Stimulated activated CD4-positive, alpha-beta T cell treated with anti-CD3 and anti-CD28 coated beads, Interleukin-12 subunit alpha, Interleukin-12 subunit beta, amount 100 ng/mL, for 24 hours (primary cell): ENCODE data around the gene SETD7.

Source experiments
- DNase-seq, 2 experiments: peaks; one replicate each; pipeline ENCODE4 v3.0.0-alpha.2; 2020; ENCODE audit warnings: low read depth in 2 of 2

SETD7 gene

GRCh38 chr4:139556071-139556723, at the start of gene SETD7:
SETD7 (minus strand) TSS chr4:139556219; CDS start chr4:139556137, 82 bp downstream.
- peak; percentile 41 to 54 for DNase-seq

GRCh38 chr4:139605516-139605915, 49.5 kb upstream of the SETD7 start:
- no peak for DNase-seq

GRCh38 chr4:139603576-139604410, 47.8 kb upstream of the SETD7 start:
- DNase-seq = no peak

DNA sequence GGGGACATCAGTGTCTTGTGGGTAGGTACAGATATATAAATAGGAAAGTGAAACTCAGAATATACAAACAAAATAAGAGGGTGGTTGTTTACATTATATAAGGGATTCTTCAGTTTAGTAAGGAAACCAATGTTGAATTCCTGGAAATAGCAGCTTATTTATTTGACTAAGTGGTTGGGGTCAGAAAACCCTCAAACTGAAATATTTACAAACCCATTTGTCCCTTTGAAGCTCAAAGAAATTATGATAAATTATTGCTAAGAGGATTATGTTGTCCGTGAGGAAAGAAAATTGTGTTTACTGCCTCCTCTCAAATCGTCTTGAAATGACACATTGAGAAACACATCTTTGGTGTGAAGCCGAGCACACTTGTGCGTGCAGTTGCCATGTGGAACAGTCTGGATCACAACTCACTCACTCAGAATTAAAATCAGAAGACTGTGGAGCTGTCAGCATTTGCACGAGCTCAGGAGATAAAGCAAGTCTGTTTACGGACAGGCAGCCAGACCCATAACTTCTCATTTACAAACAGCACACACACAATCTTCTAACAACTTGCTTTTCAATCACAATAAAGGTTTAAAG, 46.8 kb upstream of the SETD7 start:
- DNase-seq = no peak

DNA sequence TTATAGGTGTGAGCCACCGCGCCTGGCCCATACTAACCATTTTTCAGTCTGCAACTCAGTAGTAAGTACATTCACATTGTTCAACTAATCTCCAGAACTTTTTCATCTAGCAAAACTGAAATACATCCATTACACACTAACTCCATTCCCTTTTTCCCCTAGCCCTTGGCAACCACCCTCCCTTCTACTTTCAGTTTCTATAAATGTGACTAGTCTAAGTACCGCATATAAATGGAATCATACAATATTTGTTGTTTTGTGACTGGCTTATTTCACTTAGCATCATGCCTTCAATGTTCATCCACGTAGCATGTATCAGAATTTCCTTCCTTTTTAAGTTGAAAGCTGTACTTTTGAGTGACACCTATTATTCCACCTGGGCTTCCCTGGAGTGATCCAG, 44.6 kb upstream of the SETD7 start:
- DNase-seq = no peak

DNA sequence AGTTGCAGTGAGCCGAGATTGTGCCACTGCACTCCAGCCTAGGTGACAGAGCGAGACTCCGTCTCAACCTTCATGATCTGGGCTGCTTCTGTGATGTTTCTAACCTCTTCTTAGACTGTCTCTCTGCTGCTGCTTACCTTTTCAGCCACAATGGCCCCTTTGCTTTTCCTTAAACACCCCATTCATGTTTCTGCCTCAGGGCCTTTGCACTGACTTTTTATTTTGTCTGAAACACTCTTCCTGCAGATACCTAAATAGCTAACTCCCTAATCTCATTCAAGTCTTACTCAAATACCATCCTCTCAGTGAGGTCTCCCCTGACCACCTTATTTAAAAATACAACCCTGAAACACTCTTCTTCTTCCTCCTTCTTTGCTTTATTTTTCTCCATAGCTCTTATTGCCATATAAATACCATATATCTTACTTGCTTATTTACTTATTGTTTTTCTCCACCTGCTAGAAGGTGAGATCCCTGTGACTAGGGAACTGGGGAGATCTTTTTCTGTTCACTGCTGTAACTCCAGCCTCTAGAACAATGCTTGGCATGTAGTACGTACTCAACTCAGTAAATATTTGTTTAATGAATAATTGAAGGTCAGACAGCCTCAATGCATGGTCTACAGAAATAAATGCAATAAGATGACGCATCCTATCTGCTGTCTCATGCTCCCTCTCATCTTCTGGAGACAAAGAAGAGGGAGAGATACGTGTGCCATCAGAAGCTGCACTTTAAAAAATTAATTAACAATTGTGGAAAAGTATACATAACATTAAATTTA, 43.8 kb upstream of the SETD7 start:
- no peak for DNase-seq

GRCh38 chr4:139599076-139599475, 43.1 kb upstream of the SETD7 start:
- DNase-seq = no peak

DNA sequence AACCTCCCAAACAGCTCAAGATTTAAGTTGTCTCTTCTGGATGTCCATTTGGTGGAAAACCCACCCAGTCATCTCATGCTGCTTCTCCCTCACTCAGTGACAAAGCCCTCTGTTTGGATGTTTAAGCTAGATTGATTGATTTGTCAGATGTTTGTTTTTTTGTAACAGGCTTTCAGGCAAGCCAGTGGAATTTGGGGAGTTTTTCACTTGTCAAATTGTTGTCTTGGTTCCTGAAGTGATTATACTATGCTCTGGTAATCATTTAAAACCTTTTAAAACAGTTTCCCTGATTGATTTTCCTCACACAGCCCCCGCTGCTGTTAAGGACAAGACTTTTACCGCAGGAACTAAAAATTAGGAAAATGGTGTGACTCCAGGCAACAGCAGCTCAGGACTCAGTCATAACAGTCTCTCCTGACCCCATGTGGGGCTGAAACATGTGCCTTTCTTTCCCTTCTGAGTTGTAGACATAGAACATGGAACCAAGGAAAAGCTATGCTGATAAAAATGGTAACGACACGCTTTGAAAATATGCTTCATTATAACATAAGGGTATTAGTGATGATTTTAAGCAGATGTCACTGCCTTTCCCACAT, 40.8 kb upstream of the SETD7 start:
- no peak for DNase-seq

DNA sequence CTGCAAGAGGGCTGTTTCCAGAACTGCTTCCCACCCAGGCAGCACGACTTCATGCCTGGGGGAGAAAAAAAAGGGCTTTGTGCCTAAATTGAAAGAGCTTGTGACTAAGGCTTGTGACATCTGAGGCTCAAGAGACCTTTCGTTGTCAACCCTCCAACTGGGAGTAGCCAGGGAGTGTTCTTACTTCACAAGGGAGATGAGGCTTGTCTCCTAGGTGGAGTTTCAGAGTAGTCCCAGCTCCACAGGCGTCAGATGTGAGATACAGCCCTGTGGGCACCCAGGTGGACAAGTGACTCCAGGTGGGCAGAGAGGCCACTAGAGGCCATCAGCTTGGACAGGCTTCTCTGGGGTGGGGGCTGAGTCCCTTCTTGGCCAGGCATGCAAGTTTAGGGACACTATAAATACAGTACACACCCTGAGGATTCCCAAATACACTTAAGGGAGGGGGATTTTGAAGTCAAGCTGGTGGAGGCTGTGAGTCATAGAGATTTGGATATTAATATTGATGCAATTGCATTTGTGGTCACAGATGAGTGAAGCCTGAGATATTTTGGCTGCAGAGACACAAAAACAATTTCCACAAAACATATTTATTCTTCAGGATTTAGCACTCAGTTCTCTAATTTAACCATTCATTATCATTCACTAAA, 40.1 kb upstream of the SETD7 start:
- no peak for DNase-seq

GRCh38 chr4:139594591-139595185, 38.7 kb upstream of the SETD7 start:
- DNase-seq = no peak

DNA sequence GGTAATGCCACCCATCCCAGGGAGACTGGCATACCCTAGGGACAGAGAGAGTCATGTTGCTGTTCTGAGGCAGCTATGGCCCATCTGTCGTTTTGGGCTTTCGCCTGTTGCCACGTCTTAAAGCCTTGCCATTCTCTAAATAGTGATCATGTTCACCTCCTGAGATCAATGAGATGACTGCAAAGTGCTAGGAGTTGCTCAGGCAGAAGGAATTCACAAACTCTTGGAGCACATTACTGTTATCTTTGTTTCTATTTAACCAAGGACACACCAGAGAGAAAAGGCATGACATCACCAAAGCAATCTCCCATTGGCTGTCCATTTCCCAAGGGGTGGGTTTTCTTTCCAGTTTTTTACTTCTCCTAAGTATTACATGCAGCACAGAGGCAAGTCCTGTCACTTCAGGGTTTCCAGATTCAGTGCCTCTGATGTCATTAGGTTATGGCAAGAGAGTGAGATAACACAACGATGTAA, 37.1 kb upstream of the SETD7 start:
- DNase-seq = no peak

DNA sequence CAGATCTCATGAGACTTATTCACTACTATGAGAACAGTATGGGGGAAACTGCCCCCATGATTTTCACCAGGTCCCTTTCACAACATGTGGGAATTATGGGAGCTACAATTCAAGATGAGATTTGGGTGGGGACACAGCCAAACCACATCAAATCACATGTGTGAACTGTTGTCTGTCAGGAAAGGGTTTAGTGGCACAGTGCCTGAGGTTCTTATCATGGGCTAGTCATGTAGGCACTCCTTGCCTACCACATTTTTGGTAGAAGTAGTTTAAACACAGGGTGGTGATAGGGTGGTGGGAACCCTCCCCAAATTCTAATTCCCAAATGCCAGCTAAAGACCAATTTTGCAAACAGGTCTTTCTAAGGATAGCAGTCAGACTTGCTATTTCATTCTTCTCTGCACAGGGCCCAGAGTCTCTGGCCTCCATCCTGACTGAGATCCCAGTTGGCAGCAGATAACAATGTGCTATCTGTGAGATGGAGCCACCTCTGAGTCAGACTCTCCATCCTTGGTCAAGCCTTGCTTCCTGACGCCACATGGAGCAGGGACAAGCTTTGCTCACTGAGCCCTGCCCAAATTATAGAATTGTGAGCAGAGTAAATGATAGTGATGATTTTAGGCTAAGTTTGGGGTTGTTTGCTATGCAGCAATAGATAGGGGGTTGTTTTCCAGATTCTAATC, 33.5 kb upstream of the SETD7 start:
- no peak for DNase-seq

- DNase-seq = no peak
Measured at GRCh38 chr4:139587446-139587845, 31.4 kb upstream of the SETD7 start.

- DNase-seq = no peak
Measured at GRCh38 chr4:139585473-139585872, 29.5 kb upstream of the SETD7 start.

- DNase-seq = no peak
Measured at GRCh38 chr4:139584784-139585183, 28.8 kb upstream of the SETD7 start.

GRCh38 chr4:139584013-139584412, 28.0 kb upstream of the SETD7 start:
- DNase-seq = no peak

DNA sequence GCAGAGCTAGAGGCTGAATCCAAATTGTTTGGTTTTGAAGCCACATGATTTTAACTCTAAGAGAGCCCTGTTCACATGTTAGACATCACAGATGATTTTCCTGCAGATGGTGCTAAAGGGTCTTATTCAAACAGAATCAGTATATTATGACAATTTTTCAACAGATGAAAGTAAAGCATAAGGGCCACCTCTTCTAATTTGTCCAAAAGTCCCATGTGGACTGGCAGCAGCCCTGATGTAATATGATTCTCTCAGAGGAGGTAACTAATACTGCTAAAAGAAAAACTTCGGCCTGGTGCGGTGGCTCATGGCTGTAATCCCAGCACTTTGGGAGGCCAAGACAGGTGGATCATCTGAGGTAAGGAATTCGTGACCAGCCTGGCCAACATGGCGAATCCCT, 26.0 kb upstream of the SETD7 start:
- DNase-seq = no peak

DNA sequence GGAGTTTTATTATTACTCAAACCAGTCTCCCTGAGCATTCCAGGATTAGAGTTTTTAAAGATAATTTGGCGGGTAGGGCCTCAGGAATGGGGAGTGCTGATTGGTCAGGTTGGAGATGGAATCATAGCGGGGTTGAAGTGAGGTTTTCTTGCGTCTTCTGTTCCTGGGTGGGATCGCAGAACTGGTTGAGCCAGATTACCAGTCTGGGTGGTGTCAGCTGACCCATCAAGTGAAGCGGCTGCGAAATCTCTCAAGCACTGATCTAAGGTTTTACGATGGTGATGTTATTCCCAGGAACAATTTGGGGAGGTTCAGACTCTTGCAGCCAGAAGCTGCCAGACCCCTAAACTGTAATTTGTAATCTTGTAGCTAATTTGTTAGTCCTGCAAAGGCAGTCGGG, 25.1 kb upstream of the SETD7 start:
- DNase-seq = no peak

GRCh38 chr4:139576219-139576618, 20.2 kb upstream of the SETD7 start:
- no peak for DNase-seq

DNA sequence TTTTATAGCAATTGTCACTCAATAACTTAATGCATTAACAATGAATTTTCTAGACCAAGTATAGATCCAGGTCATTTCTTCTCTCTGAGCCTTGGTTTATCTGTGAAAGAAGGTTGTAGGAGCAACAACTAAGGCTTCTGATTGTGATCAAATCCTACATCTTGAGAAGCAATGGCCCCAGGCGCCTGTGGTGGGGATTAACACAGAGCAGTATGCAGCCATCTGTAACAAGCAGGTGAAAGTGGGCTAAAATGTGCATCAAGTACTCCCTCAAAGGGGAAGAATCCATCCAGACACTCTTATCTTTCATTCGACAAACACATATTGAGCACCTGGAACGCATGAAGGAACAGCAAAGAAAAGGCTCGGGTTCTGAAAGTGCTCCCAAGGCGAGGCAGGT, 19.1 kb upstream of the SETD7 start:
- DNase-seq = no peak
